ENCODE measurements around the gene TWSG1. TPM values are rescaled to one million over a fixed set of nuclear protein-coding genes. Genes with fewer than 3 reads are reported as not detected.

TWSG1 gene
- total RNA-seq, 6 donors from 2014 or later: 7.3 to 37.0 (median 29.4) TPM

- WGBS, 2 donors: 69 to 86% methylated on average over 1 of the region's 1 CpG
- no peak overlapping the region for H3K4me3 ChIP-seq
- no peaks in the 10 kb centered on the region for H3K27me3 ChIP-seq
- H3K36me3 ChIP-seq: no peaks in the 10 kb centered on the region
- no peaks in the 10 kb centered on the region for H3K9me3 ChIP-seq
- peaks cover 0 to 5% (median 0%) of the 10 kb centered on the region in 4 donors for H3K4me1 ChIP-seq
- ATAC-seq (ENCODE audit: low FRiP score in 2 of 2): no peak
- TF ChIP-seq POLR2A (IDR thresholded peaks at IDR 0.05) (no peak), CTCF (IDR thresholded peaks at IDR 0.05) (no peak), POLR2AphosphoS5 (IDR thresholded peaks at IDR 0.05) (no peak), EP300 (IDR thresholded peaks at IDR 0.05) (no peak)
- DNase-seq: no peak
- no peak overlapping the region for H3K27ac ChIP-seq
Measured at GRCh38 chr18:9319333-9319732, 15.2 kb upstream of the TWSG1 start.

- DNase-seq (no peak), ATAC-seq (ENCODE audit: low FRiP score in 2 of 2) (no peak)
- no peaks in the 10 kb centered on the region for H3K36me3 ChIP-seq
- H3K4me3 ChIP-seq: no peak overlapping the region
- no peaks in the 10 kb centered on the region for H3K9me3 ChIP-seq
- no peak overlapping the region for H3K27ac ChIP-seq
- H3K27me3 ChIP-seq: no peaks in the 10 kb centered on the region
- 30 to 34% methylated on average over 4 of the region's 4 CpGs for WGBS, 2 donors
- TF ChIP-seq POLR2AphosphoS5 (IDR thresholded peaks at IDR 0.05): no peak
- no peak for TF ChIP-seq CTCF (IDR thresholded peaks at IDR 0.05)
- TF ChIP-seq POLR2A (IDR thresholded peaks at IDR 0.05): no peak
- TF ChIP-seq EP300 (IDR thresholded peaks at IDR 0.05): no peak
- peaks cover 0 to 5% (median 0%) of the 10 kb centered on the region in 4 donors for H3K4me1 ChIP-seq
Measured at GRCh38 chr18:9321017-9321452, 13.5 kb upstream of the TWSG1 start.

- Histone ChIP-seq H3K9me3 (no peaks in the 10 kb centered on the region), H3K36me3 (no peaks in the 10 kb centered on the region), H3K4me1 (peaks cover 0 to 5% (median 0%) of the 10 kb centered on the region in 4 donors), H3K27me3 (no peaks in the 10 kb centered on the region), H3K27ac (no peak overlapping the region), H3K4me3 (no peak overlapping the region)
- ATAC-seq (ENCODE audit: low FRiP score in 2 of 2): no peak
- no peak for DNase-seq
- 45 to 53% methylated on average over 4 of the region's 4 CpGs for WGBS, 2 donors
- TF ChIP-seq EP300 (IDR thresholded peaks at IDR 0.05) (no peak), POLR2A (IDR thresholded peaks at IDR 0.05) (no peak), POLR2AphosphoS5 (IDR thresholded peaks at IDR 0.05) (no peak), CTCF (IDR thresholded peaks at IDR 0.05) (no peak)
Measured at GRCh38 chr18:9321736-9322135, 12.8 kb upstream of the TWSG1 start.

- no peak overlapping the region for H3K27ac ChIP-seq
- H3K27me3 ChIP-seq: no peaks in the 10 kb centered on the region
- no peaks in the 10 kb centered on the region for H3K9me3 ChIP-seq
- no peaks in the 10 kb centered on the region for H3K36me3 ChIP-seq
- TF ChIP-seq POLR2AphosphoS5 (IDR thresholded peaks at IDR 0.05): no peak
- no peak for TF ChIP-seq EP300 (IDR thresholded peaks at IDR 0.05)
- TF ChIP-seq POLR2A (IDR thresholded peaks at IDR 0.05): no peak
- TF ChIP-seq CTCF (IDR thresholded peaks at IDR 0.05): no peak
- H3K4me3 ChIP-seq: no peak overlapping the region
- DNase-seq (no peak), ATAC-seq (ENCODE audit: low FRiP score in 2 of 2) (no peak)
- H3K4me1 ChIP-seq: peaks cover 0 to 5% (median 0%) of the 10 kb centered on the region in 4 donors
- WGBS, 2 donors: 39 to 43% methylated on average over 2 of the region's 2 CpGs
Measured at GRCh38 chr18:9322744-9323143, 11.8 kb upstream of the TWSG1 start.

- Histone ChIP-seq H3K4me1 (peaks cover 0 to 5% (median 0%) of the 10 kb centered on the region in 4 donors), H3K27me3 (no peaks in the 10 kb centered on the region), H3K36me3 (no peaks in the 10 kb centered on the region), H3K27ac (no peak overlapping the region), H3K9me3 (peaks cover 0 to 7% (median 2%) of the 10 kb centered on the region in 4 donors), H3K4me3 (no peak overlapping the region)
- no peak for DNase-seq
- TF ChIP-seq POLR2AphosphoS5 (IDR thresholded peaks at IDR 0.05): no peak
- TF ChIP-seq CTCF (IDR thresholded peaks at IDR 0.05): no peak
- TF ChIP-seq POLR2A (IDR thresholded peaks at IDR 0.05): no peak
- no peak for TF ChIP-seq EP300 (IDR thresholded peaks at IDR 0.05)
- no peak for ATAC-seq (ENCODE audit: low FRiP score in 2 of 2)
- 64 to 66% methylated on average over 3 of the region's 3 CpGs for WGBS, 2 donors
Measured at GRCh38 chr18:9323750-9324445, 10.7 kb upstream of the TWSG1 start.
